Measurements from ENCODE around the gene OR4S1.

The OR4S1 gene

DNA sequence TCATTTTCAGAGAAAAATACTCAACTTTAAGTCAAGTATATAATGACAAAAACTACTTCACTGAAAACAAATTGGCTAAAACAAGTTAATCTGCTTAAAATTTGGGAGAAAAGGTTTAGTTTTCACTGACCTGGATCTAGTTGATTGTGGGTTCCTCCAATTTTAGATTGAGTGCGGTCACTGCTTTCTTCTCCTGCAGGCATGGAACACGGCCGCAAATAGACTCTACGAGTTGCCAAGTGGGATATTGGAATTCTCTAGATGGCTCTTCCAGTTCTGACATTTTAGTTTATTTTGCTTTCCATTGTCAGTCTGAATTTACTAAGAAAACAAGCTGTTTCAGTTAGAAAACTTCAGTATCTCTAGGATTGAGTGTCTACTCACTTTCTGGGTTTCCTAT lies 48.0 kb downstream of the OR4S1 start (continued):
- TF ChIP-seq ZNF302 (tag by site-specific recombination; IDR thresholded peaks at IDR 0.05; ENCODE audit: low read depth) (no peak), ZBTB8A (tag by site-specific recombination; IDR thresholded peaks at IDR 0.05) (no peak)
- TF ChIP-seq, protein P1, sequence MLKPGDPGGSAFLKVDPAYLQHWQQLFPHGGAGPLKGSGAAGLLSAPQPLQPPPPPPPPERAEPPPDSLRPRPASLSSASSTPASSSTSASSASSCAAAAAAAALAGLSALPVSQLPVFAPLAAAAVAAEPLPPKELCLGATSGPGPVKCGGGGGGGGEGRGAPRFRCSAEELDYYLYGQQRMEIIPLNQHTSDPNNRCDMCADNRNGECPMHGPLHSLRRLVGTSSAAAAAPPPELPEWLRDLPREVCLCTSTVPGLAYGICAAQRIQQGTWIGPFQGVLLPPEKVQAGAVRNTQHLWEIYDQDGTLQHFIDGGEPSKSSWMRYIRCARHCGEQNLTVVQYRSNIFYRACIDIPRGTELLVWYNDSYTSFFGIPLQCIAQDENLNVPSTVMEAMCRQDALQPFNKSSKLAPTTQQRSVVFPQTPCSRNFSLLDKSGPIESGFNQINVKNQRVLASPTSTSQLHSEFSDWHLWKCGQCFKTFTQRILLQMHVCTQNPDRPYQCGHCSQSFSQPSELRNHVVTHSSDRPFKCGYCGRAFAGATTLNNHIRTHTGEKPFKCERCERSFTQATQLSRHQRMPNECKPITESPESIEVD (tag by site-specific recombination; IDR thresholded peaks at IDR 0.05), result no peak

DNA sequence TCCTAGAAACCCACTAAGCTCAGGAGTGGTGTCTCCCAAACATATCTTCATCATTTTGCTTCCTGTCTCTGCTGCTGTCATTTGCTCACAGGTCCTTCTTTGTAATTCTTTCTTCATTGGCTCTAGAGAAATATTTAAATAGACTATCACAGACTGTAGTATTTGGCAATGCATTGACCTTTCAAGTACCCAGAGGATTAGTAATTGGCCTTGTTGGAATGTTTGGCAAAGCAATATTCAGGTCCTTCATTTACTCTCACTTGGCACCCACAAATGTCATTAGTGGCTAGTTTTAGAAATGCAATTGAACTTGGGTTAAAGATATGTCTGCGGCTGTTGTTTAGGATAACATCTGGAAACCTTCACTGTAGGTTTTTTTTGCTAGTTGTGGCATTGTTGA lies 48.7 kb downstream of the OR4S1 start:
- ChIA-PET POLR2A (no interaction called here), CTCF (no interaction called here)
- H3K4me1 ChIP-seq (ENCODE audit: control insufficient read depth, insufficient read depth, low read length), result no peaks in the 10 kb centered on the region
- no peak overlapping the region for H3K27ac ChIP-seq (ENCODE audit: extremely low read depth, low read depth, low read length)
- H3K36me3 ChIP-seq (ENCODE audit: control insufficient read depth in 2 of 2, insufficient read depth in 1 of 2, low read length in 2 of 2), result no peaks in the 10 kb centered on the region
- no peaks in the 10 kb centered on the region for H3K9me3 ChIP-seq (ENCODE audit: control insufficient read depth, insufficient read depth, low read depth, low read length)
- TF ChIP-seq ZFP37 (tag by site-specific recombination; IDR thresholded peaks at IDR 0.05), result no peak
- TF ChIP-seq ZNF146 (tag by site-specific recombination; IDR thresholded peaks at IDR 0.05), result no peak
- TF ChIP-seq, protein P2, sequence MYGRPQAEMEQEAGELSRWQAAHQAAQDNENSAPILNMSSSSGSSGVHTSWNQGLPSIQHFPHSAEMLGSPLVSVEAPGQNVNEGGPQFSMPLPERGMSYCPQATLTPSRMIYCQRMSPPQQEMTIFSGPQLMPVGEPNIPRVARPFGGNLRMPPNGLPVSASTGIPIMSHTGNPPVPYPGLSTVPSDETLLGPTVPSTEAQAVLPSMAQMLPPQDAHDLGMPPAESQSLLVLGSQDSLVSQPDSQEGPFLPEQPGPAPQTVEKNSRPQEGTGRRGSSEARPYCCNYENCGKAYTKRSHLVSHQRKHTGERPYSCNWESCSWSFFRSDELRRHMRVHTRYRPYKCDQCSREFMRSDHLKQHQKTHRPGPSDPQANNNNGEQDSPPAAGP (tag by site-specific recombination; IDR thresholded peaks at IDR 0.05), result no peak
- TF ChIP-seq, protein P3, sequence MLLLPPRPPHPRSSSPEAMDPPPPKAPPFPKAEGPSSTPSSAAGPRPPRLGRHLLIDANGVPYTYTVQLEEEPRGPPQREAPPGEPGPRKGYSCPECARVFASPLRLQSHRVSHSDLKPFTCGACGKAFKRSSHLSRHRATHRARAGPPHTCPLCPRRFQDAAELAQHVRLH (tag by site-specific recombination; IDR thresholded peaks at IDR 0.05), result no peak
- TF ChIP-seq ZNF785 (tag by site-specific recombination; IDR thresholded peaks at IDR 0.05), result no peak
- no peak for TF ChIP-seq ZNF521 (tag by site-specific recombination; IDR thresholded peaks at IDR 0.05)
- no peak for TF ChIP-seq ZSCAN16 (tag by site-specific recombination; IDR thresholded peaks at IDR 0.05)
- TF ChIP-seq GLI2 (tag by site-specific recombination; IDR thresholded peaks at IDR 0.05; ENCODE audit: borderline replicate concordance, low read depth), result no peak
- H3K4me3 ChIP-seq (ENCODE audit: low read depth, low read length), result no peak overlapping the region

Data from HEK293 (cell line).